ENCODE data around the gene SLC4A5. TPM values are rescaled to one million over a fixed set of nuclear protein-coding genes. Genes with fewer than 3 reads are reported as not detected.
"Not testable (repeated sequence)": the region's sequence is repeated elsewhere in the genome, so short reads cannot be mapped to it uniquely, and the experiment has no call there.

SLC4A5 gene
- total RNA-seq, 1 experiment from 2014 or later: 0.70 TPM

DNA sequence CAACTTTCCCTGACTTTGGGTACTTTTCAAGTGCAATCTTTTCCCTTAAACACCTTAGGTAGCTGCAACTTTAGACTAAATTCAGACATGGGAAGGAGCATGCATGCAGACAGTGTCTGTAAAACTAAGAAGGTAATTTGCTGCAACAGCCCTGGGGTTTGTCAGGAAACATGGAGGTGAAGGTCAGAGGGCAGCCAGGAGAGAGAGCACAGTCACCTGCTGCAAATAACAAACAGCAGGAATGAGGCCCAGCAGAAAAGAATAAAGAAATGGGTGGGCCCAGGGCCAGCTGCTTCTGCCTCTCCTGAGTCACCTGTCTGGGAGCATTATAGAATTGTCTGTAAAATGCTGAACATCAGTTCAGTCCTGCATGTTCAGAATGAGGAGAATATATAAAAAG is 109.6 kb downstream of the SLC4A5 start:
- intact Hi-C loops (cut with micrococcal nuclease): no loop called here
- H3K36me3 Mint-ChIP-seq (ENCODE audit: insufficient read depth, unreplicated experiment): no peaks in the 10 kb centered on the region
- TF ChIP-seq, protein P1, sequence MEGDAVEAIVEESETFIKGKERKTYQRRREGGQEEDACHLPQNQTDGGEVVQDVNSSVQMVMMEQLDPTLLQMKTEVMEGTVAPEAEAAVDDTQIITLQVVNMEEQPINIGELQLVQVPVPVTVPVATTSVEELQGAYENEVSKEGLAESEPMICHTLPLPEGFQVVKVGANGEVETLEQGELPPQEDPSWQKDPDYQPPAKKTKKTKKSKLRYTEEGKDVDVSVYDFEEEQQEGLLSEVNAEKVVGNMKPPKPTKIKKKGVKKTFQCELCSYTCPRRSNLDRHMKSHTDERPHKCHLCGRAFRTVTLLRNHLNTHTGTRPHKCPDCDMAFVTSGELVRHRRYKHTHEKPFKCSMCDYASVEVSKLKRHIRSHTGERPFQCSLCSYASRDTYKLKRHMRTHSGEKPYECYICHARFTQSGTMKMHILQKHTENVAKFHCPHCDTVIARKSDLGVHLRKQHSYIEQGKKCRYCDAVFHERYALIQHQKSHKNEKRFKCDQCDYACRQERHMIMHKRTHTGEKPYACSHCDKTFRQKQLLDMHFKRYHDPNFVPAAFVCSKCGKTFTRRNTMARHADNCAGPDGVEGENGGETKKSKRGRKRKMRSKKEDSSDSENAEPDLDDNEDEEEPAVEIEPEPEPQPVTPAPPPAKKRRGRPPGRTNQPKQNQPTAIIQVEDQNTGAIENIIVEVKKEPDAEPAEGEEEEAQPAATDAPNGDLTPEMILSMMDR (IDR thresholded peaks at IDR 0.05; ENCODE audit: unreplicated experiment): no peak
- CTCF ChIA-PET: interaction anchor here (0.6 to 1.2 kb wide), 2 partner anchors 101 to 167 kb away, joined by 3 read pairs; no protein-coding TSS in a partner anchor
- no peak overlapping the region for H3K27ac Mint-ChIP-seq (ENCODE audit: low read depth, unreplicated experiment)
- no peaks in the 10 kb centered on the region for H3K27me3 Mint-ChIP-seq (ENCODE audit: insufficient read depth, unreplicated experiment)
- POLR2A ChIA-PET: no interaction called here
- H3K4me3 Mint-ChIP-seq (ENCODE audit: unreplicated experiment): no peak overlapping the region
- H3K9me3 Mint-ChIP-seq (ENCODE audit: unreplicated experiment): peaks cover 13% of the 10 kb centered on the region
- peaks cover 22% of the 10 kb centered on the region for H3K4me1 Mint-ChIP-seq (ENCODE audit: insufficient read depth, unreplicated experiment)
- BruUV-seq (replicated peaks): no TSS peak
- no peak for DNase-seq (ENCODE audit: unreplicated experiment)

DNA sequence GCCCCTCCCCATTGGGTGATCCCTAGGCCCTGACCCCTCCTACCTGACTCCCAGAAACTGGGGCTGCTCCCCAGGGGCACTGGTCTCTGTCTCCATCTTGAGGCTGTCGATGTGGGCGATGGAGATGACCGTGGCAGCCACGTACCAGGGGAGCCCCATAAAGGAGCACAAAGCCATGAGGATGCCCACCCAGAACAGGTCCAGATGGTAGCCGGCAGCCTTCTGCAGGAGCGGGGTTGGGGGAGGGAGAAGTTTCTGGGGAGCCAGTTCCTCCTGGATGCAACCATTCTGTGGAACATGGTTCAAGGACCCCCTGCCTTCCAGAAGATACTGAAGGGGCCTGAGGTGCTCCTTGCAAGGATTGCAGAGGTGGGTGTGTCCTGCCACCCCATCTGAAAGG is 110.8 kb downstream of the SLC4A5 start:
- ChIA-PET CTCF (interaction anchor here (0.6 kb wide), 1 partner anchor 52 kb away, joined by 3 read pairs; no protein-coding TSS in a partner anchor), POLR2A (interaction anchor here (0.6 kb wide), 1 partner anchor 82 kb away, joined by 3 read pairs; no protein-coding TSS in a partner anchor)
- H3K4me3 Mint-ChIP-seq (ENCODE audit: unreplicated experiment): no peak overlapping the region
- no TSS peak for BruUV-seq (replicated peaks)
- no peaks in the 10 kb centered on the region for H3K36me3 Mint-ChIP-seq (ENCODE audit: insufficient read depth, unreplicated experiment)
- H3K9me3 Mint-ChIP-seq (ENCODE audit: unreplicated experiment): peaks cover 13% of the 10 kb centered on the region
- TF ChIP-seq, protein P1 (IDR thresholded peaks at IDR 0.05; ENCODE audit: unreplicated experiment): no peak
- intact Hi-C loops (cut with micrococcal nuclease): no loop called here
- H3K4me1 Mint-ChIP-seq (ENCODE audit: insufficient read depth, unreplicated experiment): peaks cover 14% of the 10 kb centered on the region
- H3K27ac Mint-ChIP-seq (ENCODE audit: low read depth, unreplicated experiment): no peak overlapping the region
- no peaks in the 10 kb centered on the region for H3K27me3 Mint-ChIP-seq (ENCODE audit: insufficient read depth, unreplicated experiment)
- no peak for DNase-seq (ENCODE audit: unreplicated experiment)

DNA sequence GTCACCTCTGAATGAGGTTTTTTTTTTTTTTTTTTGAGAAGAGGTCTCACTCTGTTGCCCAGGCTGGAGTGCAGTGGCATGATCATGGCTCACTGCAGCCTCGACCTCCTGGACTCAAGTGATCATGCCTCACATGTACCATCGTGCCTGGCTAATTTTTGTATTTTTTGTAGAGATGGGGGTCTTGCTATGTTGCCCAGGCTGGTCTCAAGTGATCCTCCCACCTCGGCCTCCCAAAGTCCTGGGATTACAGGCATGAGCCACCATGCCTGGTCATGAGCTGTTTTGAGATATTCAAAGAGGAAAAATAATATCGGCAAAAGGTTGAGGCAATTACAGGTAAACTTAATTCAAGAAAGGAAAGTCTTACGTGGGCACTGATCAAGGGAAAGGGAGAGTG is 113.4 kb downstream of the SLC4A5 start:
- POLR2A ChIA-PET; H3K27me3 Mint-ChIP-seq (ENCODE audit: insufficient read depth, unreplicated experiment); H3K9me3 Mint-ChIP-seq (ENCODE audit: unreplicated experiment); DNase-seq (ENCODE audit: unreplicated experiment); BruUV-seq (replicated peaks); intact Hi-C loops (cut with micrococcal nuclease); H3K4me3 Mint-ChIP-seq (ENCODE audit: unreplicated experiment); CTCF ChIA-PET; H3K36me3 Mint-ChIP-seq (ENCODE audit: insufficient read depth, unreplicated experiment); H3K27ac Mint-ChIP-seq (ENCODE audit: low read depth, unreplicated experiment): not testable (repeated sequence)
- H3K4me1 Mint-ChIP-seq (ENCODE audit: insufficient read depth, unreplicated experiment): peaks cover 17% of the 10 kb centered on the region

DNA sequence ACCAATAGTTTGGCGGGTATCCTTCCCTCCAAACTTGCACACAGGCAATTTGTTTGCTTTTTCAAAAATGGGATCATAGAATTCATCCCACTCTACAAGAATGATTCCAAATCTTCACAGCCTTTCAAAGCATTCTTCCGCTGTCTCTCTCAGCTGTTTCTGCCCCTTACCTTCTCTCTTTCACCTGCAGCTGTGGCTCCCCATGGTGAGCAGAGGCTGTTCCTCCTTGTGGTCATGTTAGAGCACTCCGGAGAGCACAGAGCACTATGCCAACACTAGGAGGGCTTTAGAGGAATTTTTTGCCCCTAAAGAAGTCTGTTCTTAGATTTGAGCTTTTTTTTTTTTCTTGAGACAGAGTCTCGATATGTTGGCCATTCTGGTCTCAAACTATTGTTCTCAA is 114.4 kb downstream of the SLC4A5 start:
- Mint-ChIP-seq H3K4me1 (ENCODE audit: insufficient read depth, unreplicated experiment) (peaks cover 17% of the 10 kb centered on the region), H3K4me3 (ENCODE audit: unreplicated experiment) (no peak overlapping the region), H3K27me3 (ENCODE audit: insufficient read depth, unreplicated experiment) (no peaks in the 10 kb centered on the region), H3K9me3 (ENCODE audit: unreplicated experiment) (no peaks in the 10 kb centered on the region), H3K36me3 (ENCODE audit: insufficient read depth, unreplicated experiment) (no peaks in the 10 kb centered on the region), H3K27ac (ENCODE audit: low read depth, unreplicated experiment) (no peak overlapping the region)
- ChIA-PET CTCF (interaction anchor here (1.4 kb wide), 1 partner anchor 50 kb away, joined by 4 read pairs; the partner anchor contains the start of gene MOB1A), POLR2A (no interaction called here)
- DNase-seq (ENCODE audit: unreplicated experiment): no peak
- no TSS peak for BruUV-seq (replicated peaks)
- intact Hi-C loops (cut with micrococcal nuclease): no loop called here
- TF ChIP-seq, protein P1 (IDR thresholded peaks at IDR 0.05; ENCODE audit: unreplicated experiment): no peak

DNA sequence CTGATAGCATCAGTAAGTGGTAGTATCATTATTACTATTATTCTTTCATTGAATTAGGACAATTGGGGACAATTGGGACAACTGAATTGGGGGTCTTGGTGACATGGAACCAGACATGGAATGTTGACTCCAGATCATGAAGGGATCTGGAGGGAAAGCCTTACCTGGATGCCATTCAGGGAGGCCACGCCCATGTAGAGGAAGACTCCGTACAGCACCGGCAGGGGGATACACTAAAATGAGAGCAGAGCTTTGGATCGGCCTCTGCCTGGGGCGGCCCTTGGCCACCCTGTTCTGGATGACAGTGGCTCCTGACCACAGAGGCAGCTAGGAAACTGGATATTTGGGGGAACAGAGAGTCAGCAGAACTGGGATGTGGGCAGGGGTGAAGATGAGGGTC is 115.6 kb downstream of the SLC4A5 start:
- H3K9me3 Mint-ChIP-seq (ENCODE audit: unreplicated experiment): no peaks in the 10 kb centered on the region
- H3K4me3 Mint-ChIP-seq (ENCODE audit: unreplicated experiment): no peak overlapping the region
- POLR2A ChIA-PET: interaction anchor here (1.2 to 2.3 kb wide), 3 partner anchors 11 to 107 kb away, joined by 3 to 10 read pairs (median 3); partner anchors contain the start of gene MTHFD2
- BruUV-seq (replicated peaks): no TSS peak
- H3K27me3 Mint-ChIP-seq (ENCODE audit: insufficient read depth, unreplicated experiment): no peaks in the 10 kb centered on the region
- peaks cover 17% of the 10 kb centered on the region for H3K4me1 Mint-ChIP-seq (ENCODE audit: insufficient read depth, unreplicated experiment)
- intact Hi-C loops (cut with micrococcal nuclease): no loop called here
- CTCF ChIA-PET: interaction anchor here (0.5 to 0.6 kb wide), 3 partner anchors 50 to 405 kb away, joined by 3 read pairs; no protein-coding TSS in a partner anchor
- DNase-seq (ENCODE audit: unreplicated experiment): no peak
- H3K27ac Mint-ChIP-seq (ENCODE audit: low read depth, unreplicated experiment): no peak overlapping the region
- TF ChIP-seq, protein P1 (IDR thresholded peaks at IDR 0.05; ENCODE audit: unreplicated experiment): no peak
- H3K36me3 Mint-ChIP-seq (ENCODE audit: insufficient read depth, unreplicated experiment): no peaks in the 10 kb centered on the region
